Endothelial cell of umbilical vein (primary cell): Measurements from ENCODE around the gene KLRK1. TPM values are rescaled to one million over a fixed set of nuclear protein-coding genes. Genes with fewer than 3 reads are reported as not detected.
"Not testable (repeated sequence)": the region's sequence is repeated elsewhere in the genome, so short reads cannot be mapped to it uniquely, and the experiment has no call there.

Source experiments
- BruUV-seq: library from RNA; stranded (reverse); fragments of 400-500 nt; replicated peaks from 2 replicates; lab custom pipeline; 2021; lab: Mats Ljungman, UMichigan
- CTCF ChIA-PET: fragments of 300-600, 350-600 bp; sonication (Branson Sonifier 250); formaldehyde crosslinking; loops from one replicate; lab custom pipeline; 2021; ENCODE audit warnings: antibody characterized with exemption, inconsistent platforms; lab: Charles Lee
- POLR2A ChIA-PET: fragments of 300-600, 350-600 bp; sonication (Branson Sonifier 250); formaldehyde crosslinking; loops from one replicate; lab custom pipeline; 2021; ENCODE audit warnings: antibody characterized with exemption, inconsistent platforms; lab: Charles Lee
- DNase-seq: peaks from one replicate; pipeline ENCODE4 v3.0.0-alpha.2; 2011; ENCODE audit warnings: low read depth, low spot score
- FAIRE-seq: peaks from 2 replicates; lab custom pipeline; 2011; peaks lifted over from hg19 to GRCh38; lab: Jason Lieb, UNC
- H2AFZ ChIP-seq: 2 replicates; pipeline ENCODE4 v1.6.0; 2012; ENCODE audit warnings: low read depth, low read length, control low read depth, inconsistent platforms
- H3K27ac ChIP-seq: 2 replicates; pipeline ENCODE4 v1.5.1; 2011; ENCODE audit warnings: low read depth, mild to moderate bottlenecking, control low read depth, low read length, moderate library complexity; ENCODE audit not compliant: insufficient read depth
- H3K27me3 ChIP-seq, 2 experiments: 2 replicates each; pipeline versions ENCODE4 v1.6.0 to v1.6.1; 2011; ENCODE audit warnings: low read length in 2 of 2, mixed read lengths in 1 of 2; ENCODE audit not compliant: control insufficient read depth in 2 of 2, insufficient read depth in 2 of 2
- H3K36me3 ChIP-seq, 2 experiments: 2 replicates in 1 of 2; 3 replicates in 1 of 2; pipeline ENCODE4 v1.5.1; 2011; ENCODE audit warnings: low read length in 2 of 2, mild to moderate bottlenecking in 1 of 2, moderate library complexity in 1 of 2; ENCODE audit not compliant: control insufficient read depth in 2 of 2, insufficient read depth in 2 of 2; ENCODE audit errors: extremely low read depth in 1 of 2
- H3K4me1 ChIP-seq: 3 replicates; pipeline ENCODE4 v1.5.1; 2011; ENCODE audit warnings: mild to moderate bottlenecking, low read length; ENCODE audit not compliant: control insufficient read depth, insufficient read depth; ENCODE audit errors: extremely low read depth
- H3K4me2 ChIP-seq: 2 replicates; pipeline ENCODE4 v1.6.1; 2011; ENCODE audit warnings: low read length, control low read depth, mixed read lengths; ENCODE audit not compliant: insufficient read depth
- H3K4me3 ChIP-seq, 3 experiments: fragments of 200-600 bp in 1 of 3; sonication (generic), shearing (Covaris generic) in 1 of 3; replicated peaks in 1 of 3; 2 replicates each; pipeline ENCODE4 v1.5.1; 2011 to 2016; ENCODE audit warnings: control low read depth in 3 of 3, low read length in 3 of 3, mild to moderate bottlenecking in 2 of 3, inconsistent platforms in 1 of 3, low read depth in 1 of 3, moderate library complexity in 1 of 3; ENCODE audit not compliant: insufficient read depth in 1 of 3
- H3K79me2 ChIP-seq: 2 replicates; pipeline ENCODE4 v1.6.0; 2012; ENCODE audit warnings: low read length, inconsistent platforms; ENCODE audit not compliant: control insufficient read depth, insufficient read depth
- H3K9ac ChIP-seq: replicated peaks from 2 replicates; pipeline ENCODE3; 2011; ENCODE audit warnings: low read length, control low read depth; ENCODE audit not compliant: insufficient read depth; ENCODE audit errors: extremely low read depth
- H3K9me1 ChIP-seq: replicated peaks from 3 replicates; pipeline ENCODE4 v1.6.0; 2011; ENCODE audit warnings: mild to moderate bottlenecking, low read length; ENCODE audit not compliant: control insufficient read depth, insufficient read depth; ENCODE audit errors: extremely low read depth
- H3K9me3 ChIP-seq: replicated peaks from 2 replicates; pipeline ENCODE4 v1.5.1; 2012; ENCODE audit warnings: low read length, inconsistent platforms; ENCODE audit not compliant: control insufficient read depth, insufficient read depth
- H4K20me1 ChIP-seq: replicated peaks from 2 replicates; pipeline ENCODE3; 2011; ENCODE audit warnings: mild to moderate bottlenecking, low read length; ENCODE audit not compliant: control insufficient read depth, insufficient read depth; ENCODE audit errors: extremely low read depth
- GATA2 ChIP-seq: IDR thresholded peaks from 2 replicates; pipeline ENCODE4 v1.7.0; 2011; ENCODE audit warnings: low read depth, mild to moderate bottlenecking, moderate library complexity, mixed read lengths, low read length; ENCODE audit not compliant: insufficient read length, insufficient read depth
- dilution Hi-C: fragments of 300-500 bp; cut with MboI; formaldehyde crosslinking; loops from one replicate; pipeline ENCODE4 v1.15.0; 2019; ENCODE audit warnings: low sequenced_read_pairs; ENCODE audit not compliant: extremely low pct_ligation_motif_present
- intact Hi-C: fragments of 100-400 bp; cut with micrococcal nuclease; formaldehyde crosslinking; loops from one replicate; pipeline ENCODE4 v1.10.0; 2022
- polyA plus RNA-seq, 4 experiments: library from polyadenylated mRNA; depleted of rRNA in 3 of 4; stranded (reverse) in 3 of 4; unstranded in 1 of 4; fragments of >200 nt; gene quantifications; 2 replicates each; pipeline versions ENCODE4 v1.2.1 to v1.2.3, GENCODE V29; 2011 to 2012; ENCODE audit warnings: missing spikeins in 1 of 4
- total RNA-seq: library from RNA; stranded (reverse); gene quantifications from 2 replicates; pipeline ENCODE4 v1.2.3, GENCODE V29; 2021

KLRK1 gene
- total and polyA plus RNA-seq, 2 donors (not counting 3 experiments of a cell fraction or from before 2014, with no cell fraction given), result not detected

- H3K4me3 ChIP-seq, dilution Hi-C loops, H3K27me3 ChIP-seq, CTCF ChIA-PET, H2AFZ ChIP-seq, H3K79me2 ChIP-seq, POLR2A ChIA-PET, H3K9me1 ChIP-seq, DNase-seq, H3K9ac ChIP-seq, H3K9me3 ChIP-seq, intact Hi-C loops, H3K27ac ChIP-seq, H3K36me3 ChIP-seq, BruUV-seq, H3K4me2 ChIP-seq, H3K4me1 ChIP-seq, H4K20me1 ChIP-seq: not testable (repeated sequence)
- peak; percentile 15 for TF ChIP-seq GATA2
- FAIRE-seq, result peak; percentile 49
These were observed 32.3 kb upstream of the KLRK1 start for GRCh38 chr12:10422159-10422558.

GRCh38 chr12:10420334-10420733 is 30.5 kb upstream of the KLRK1 start, which contains the start of gene KLRC3:
KLRC3 (minus strand) TSS chr12:10420595; CDS start chr12:10420550, 45 bp downstream.
- H2AFZ ChIP-seq, H3K4me3 ChIP-seq, H4K20me1 ChIP-seq, H3K27me3 ChIP-seq, BruUV-seq, H3K9ac ChIP-seq, CTCF ChIA-PET, H3K4me2 ChIP-seq, intact Hi-C loops, POLR2A ChIA-PET, dilution Hi-C loops, H3K9me1 ChIP-seq, H3K27ac ChIP-seq, H3K4me1 ChIP-seq, H3K9me3 ChIP-seq, H3K36me3 ChIP-seq, H3K79me2 ChIP-seq: not testable (repeated sequence)
- DNase-seq, result peak; percentile 43
- FAIRE-seq, result peak; percentile 66
